Activated T-cell treated with anti-CD3 and anti-CD28 coated beads for 4 hours (primary cell): ENCODE results near the gene SLFN14.
A peak's percentile ranks its signal among the peaks of the same experiment; 100 is the strongest.
"Not testable (repeated sequence)": the region's sequence is repeated elsewhere in the genome, so short reads cannot be mapped to it uniquely, and the experiment has no call there.

Source experiments
- DNase-seq: peaks from one replicate; pipeline ENCODE4 v3.0.0-alpha.2; 2020

Gene SLFN14

GRCh38 chr17:35560703-35561102, at the start of gene SLFN14:
TSS of gene SLFN14 (minus strand) at chr17:35560819. CDS start at chr17:35558062, 2,757 bp downstream.
- no peak for DNase-seq

GRCh38 chr17:35609831-35610230, 49.2 kb upstream of the SLFN14 start:
- no peak for DNase-seq

- no peak for DNase-seq
Measured at GRCh38 chr17:35607239-35607847, 46.7 kb upstream of the SLFN14 start.

- DNase-seq: no peak
Measured at GRCh38 chr17:35605678-35606077, 45.1 kb upstream of the SLFN14 start.

- DNase-seq: no peak
Measured at GRCh38 chr17:35603674-35604073, 43.1 kb upstream of the SLFN14 start.

- no peak for DNase-seq
Measured at GRCh38 chr17:35597604-35598003, 37.0 kb upstream of the SLFN14 start.

- no peak for DNase-seq
Measured at GRCh38 chr17:35596530-35597233, 36.1 kb upstream of the SLFN14 start.

- DNase-seq: no peak
Measured at GRCh38 chr17:35596072-35596471, 35.5 kb upstream of the SLFN14 start.

GRCh38 chr17:35588196-35588920, 27.7 kb upstream of the SLFN14 start:
- DNase-seq: no peak

GRCh38 chr17:35587074-35587961, 26.7 kb upstream of the SLFN14 start, which contains the start of gene AP2B1:
TSS of gene AP2B1 (plus strand) at chr17:35587322. CDS start at chr17:35594031, 6,709 bp downstream.
- DNase-seq: peak; percentile 98

GRCh38 chr17:35586569-35587073, 26.0 kb upstream of the SLFN14 start:
- DNase-seq: peak; percentile 9

- DNase-seq: no peak
Measured at GRCh38 chr17:35584061-35584460, 23.4 kb upstream of the SLFN14 start.

GRCh38 chr17:35578929-35579432, 18.4 kb upstream of the SLFN14 start:
- DNase-seq: no peak

GRCh38 chr17:35578197-35578928, 17.7 kb upstream of the SLFN14 start, which contains the start of gene PEX12:
TSS of gene PEX12 (minus strand) at chr17:35578571. CDS start at chr17:35578021, 550 bp downstream.
- peak; percentile 77 for DNase-seq

- no peak for DNase-seq
Measured at GRCh38 chr17:35577830-35578196, 17.2 kb upstream of the SLFN14 start.

- DNase-seq: no peak
Measured at GRCh38 chr17:35575759-35576158, 15.1 kb upstream of the SLFN14 start.

GRCh38 chr17:35569405-35569804, 8.8 kb upstream of the SLFN14 start:
- DNase-seq: no peak

GRCh38 chr17:35568561-35568960, 7.9 kb upstream of the SLFN14 start:
- peak; percentile 33 for DNase-seq

- DNase-seq: no peak
Measured at GRCh38 chr17:35566968-35567367, 6.3 kb upstream of the SLFN14 start.

GRCh38 chr17:35563181-35563580, 2.6 kb upstream of the SLFN14 start:
- DNase-seq: not testable (repeated sequence)

- DNase-seq: no peak
Measured at GRCh38 chr17:35559495-35560210, 966 bp downstream of the SLFN14 start.
